Left hindlimb (tissue), 1 donor: ENCODE measurements around the gene ACBD6.

Experiments used
- DNase-seq: peaks from one replicate; pipeline ENCODE4 v3.0.0-alpha.2; 2018

ACBD6 gene

GRCh38 chr1:180253585-180254495 lies 248.5 kb downstream of the ACBD6 start:
- no peak for DNase-seq

- DNase-seq, result no peak
These were observed 249.5 kb downstream of the ACBD6 start for GRCh38 chr1:180252638-180253536.

- no peak for DNase-seq
These were observed 250.7 kb downstream of the ACBD6 start for GRCh38 chr1:180251526-180252305.

- no peak for DNase-seq
These were observed 251.4 kb downstream of the ACBD6 start for GRCh38 chr1:180250883-180251509.

GRCh38 chr1:180250499-180250770 lies 251.9 kb downstream of the ACBD6 start:
- no peak for DNase-seq

GRCh38 chr1:180249725-180250498 lies 252.5 kb downstream of the ACBD6 start:
- no peak for DNase-seq

GRCh38 chr1:180248731-180249681 lies 253.4 kb downstream of the ACBD6 start:
- DNase-seq, result no peak

GRCh38 chr1:180248176-180248575 lies 254.2 kb downstream of the ACBD6 start:
- DNase-seq, result no peak

GRCh38 chr1:180247580-180247979 lies 254.8 kb downstream of the ACBD6 start:
- no peak for DNase-seq

- no peak for DNase-seq
These were observed 255.3 kb downstream of the ACBD6 start for GRCh38 chr1:180247061-180247460.

GRCh38 chr1:180246579-180246978 lies 255.8 kb downstream of the ACBD6 start:
- DNase-seq, result no peak

GRCh38 chr1:180244840-180245239 lies 257.5 kb downstream of the ACBD6 start:
- no peak for DNase-seq

- no peak for DNase-seq
These were observed 258.7 kb downstream of the ACBD6 start for GRCh38 chr1:180243517-180244221.

GRCh38 chr1:180241716-180242544 lies 260.4 kb downstream of the ACBD6 start:
- DNase-seq, result no peak

- no peak for DNase-seq
These were observed 263.0 kb downstream of the ACBD6 start for GRCh38 chr1:180239145-180240096.

- DNase-seq, result no peak
These were observed 263.7 kb downstream of the ACBD6 start for GRCh38 chr1:180238675-180239074.
